Activated CD8-positive, alpha-beta memory T cell treated with anti-CD3 and anti-CD28 coated beads, Interleukin-2, amount 50 U/mL, for 1 hour (primary cell): ENCODE measurements around the gene HIP1.
"Not testable (repeated sequence)": the region's sequence is repeated elsewhere in the genome, so short reads cannot be mapped to it uniquely, and the experiment has no call there.

ENCODE experiments used
- DNase-seq: peaks from one replicate; pipeline ENCODE4 v3.0.0-alpha.2; 2020; ENCODE audit errors: extremely low read depth

Gene HIP1

DNA sequence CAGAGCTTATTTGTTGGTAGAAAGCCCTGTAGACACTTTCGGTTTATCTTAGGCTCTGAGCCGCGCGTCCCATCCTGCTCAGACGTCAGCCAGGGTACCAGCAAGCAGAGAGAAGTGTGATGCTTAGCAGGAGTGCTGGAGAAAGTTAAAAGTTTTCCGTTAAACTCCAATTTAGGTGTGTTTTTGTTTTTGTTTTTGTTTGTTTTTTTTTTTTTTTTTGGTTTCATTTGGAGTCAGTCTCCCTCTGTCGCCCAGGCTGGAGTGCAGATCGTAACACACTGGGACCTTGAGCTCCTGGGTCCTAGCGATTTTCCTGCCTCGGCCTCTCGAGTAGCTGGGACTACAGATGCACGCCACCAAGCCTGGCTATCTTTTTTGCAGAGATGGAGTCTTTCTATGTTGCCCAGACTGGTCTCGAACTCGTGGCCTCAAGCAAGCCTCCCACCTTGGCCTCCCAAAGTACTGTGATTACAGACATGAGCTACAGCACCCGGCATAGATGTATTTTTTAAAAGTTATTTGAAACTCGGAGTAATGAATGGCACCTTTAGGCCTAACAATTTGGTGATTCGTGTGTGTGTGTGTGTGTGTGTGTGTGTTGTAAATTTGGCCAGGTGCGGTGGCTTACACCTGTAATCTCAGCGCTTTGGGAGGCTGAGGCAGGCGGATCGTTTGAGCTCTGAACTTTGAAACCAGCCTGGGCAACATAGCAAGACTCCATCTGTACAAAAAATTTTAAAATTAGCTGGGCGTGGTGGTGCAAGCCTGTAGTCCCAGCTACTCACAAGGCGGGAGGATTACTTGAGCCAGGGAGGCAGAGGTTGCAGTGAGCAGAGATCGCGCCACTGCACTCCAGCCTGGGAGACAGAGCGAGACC lies 1.3 kb upstream of the HIP1 start:
- DNase-seq = peak; percentile 18

DNA sequence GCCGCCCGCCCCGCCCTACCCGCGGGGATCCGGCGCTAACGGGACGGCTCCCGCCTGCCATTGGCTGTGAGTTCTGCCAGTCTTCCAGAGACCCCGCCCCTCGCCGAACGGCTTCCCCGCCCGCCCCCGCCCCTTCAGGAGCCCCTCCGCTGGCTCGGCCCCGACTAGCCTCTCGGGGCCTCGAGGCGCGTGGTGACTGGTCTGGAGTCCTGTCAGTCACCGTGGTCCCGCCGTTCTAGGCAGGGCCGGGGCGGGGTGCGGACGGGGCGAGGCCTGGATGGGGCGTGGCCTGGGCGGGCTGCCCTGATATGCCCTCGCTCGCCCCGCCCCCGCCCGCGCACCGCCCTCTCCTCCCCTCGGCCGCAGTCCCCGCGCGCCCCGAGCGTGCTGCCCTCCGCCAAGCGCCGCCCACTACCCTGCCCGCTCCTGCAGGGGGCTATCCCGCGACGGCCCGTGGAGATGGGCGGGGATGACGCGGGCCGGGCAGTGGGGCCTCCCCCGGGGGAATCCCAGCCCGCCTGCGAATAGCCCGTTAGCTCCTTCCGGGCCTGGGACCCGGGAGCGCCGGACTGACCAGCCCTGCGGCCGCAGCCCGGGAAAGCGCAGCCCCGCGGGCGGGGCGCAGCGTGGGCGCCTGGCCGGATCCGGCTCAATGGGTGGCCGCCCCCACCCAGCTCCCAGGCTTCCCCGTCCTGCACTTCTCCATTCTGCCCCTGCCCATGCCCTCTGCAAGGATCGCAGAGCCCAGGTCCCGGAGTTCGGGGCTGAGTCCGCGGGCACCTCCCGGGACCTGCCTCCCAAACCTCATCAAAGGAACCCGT lies 444 bp upstream of the HIP1 start:
- peak; percentile 98 for DNase-seq

DNA sequence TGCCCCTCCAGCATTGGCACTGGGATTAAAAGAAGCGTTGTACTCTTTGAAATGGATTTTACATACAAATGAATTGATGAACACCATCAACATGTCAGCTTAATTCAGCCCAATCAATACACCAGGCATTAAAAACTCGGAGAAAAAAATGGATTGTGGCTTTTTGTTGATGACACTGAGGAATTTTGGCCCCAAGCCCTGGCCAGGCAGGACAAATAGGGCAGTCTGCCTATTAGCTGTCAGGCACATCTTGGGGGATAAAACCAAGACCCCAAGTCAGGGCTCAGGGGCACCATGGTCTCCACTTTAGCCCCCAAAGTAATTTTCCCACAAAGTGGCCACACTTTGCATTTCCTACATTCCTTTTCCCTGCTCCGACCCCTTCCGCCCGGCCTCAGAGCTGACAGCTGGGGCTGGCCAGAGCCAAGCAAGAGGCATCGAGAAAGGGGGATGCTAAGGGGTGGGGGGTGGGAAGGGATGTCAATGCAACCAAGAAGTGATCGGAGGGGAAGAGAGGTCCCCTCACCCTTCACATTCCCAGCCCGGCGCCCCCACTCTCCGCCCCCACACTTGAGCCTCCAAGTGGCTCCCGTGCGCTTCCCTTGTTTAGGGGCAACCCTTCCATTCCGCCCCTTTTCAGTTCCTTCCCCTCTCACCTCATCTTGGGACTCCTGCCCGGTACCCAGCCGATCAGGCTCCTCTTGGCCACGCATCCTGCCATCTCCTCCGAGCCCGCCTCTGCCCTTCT lies 711 bp downstream of the HIP1 start:
- DNase-seq = no peak

DNA sequence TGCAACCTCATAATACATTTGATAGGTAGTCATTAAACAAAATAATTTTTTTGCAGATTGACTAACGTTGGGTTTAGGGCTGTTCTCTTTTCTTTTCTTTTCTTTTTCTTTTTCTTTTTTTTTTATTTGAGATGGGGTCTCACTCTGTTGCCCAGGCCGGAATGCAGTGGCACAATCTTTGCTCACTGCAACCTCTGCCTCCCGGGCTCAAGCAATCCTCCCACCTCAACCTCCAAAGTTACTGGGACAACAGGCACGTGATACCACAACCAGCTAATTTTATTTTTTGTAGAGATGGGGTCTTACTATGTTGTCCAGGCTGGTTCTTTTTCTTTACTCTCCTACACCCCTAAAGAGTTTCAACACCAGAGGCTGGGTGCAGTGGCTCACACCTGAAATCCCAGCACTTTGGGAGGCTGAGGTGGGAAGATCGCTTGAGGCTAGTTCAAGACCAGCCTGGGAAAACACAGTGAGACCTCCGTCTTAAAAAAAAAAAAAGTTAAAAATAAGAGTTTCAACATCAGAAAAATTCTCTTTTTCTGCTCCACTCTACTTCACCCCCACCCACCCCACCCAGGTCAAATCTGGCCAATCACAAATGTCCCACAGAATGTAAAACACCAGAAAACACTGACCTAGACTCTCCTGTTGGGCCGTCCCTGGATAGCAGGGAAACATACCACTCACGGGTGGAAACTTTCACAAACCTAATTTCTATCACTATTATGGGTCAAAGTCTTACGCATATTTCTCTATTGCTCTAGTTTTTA lies 3.0 kb downstream of the HIP1 start:
- no peak for DNase-seq

DNA sequence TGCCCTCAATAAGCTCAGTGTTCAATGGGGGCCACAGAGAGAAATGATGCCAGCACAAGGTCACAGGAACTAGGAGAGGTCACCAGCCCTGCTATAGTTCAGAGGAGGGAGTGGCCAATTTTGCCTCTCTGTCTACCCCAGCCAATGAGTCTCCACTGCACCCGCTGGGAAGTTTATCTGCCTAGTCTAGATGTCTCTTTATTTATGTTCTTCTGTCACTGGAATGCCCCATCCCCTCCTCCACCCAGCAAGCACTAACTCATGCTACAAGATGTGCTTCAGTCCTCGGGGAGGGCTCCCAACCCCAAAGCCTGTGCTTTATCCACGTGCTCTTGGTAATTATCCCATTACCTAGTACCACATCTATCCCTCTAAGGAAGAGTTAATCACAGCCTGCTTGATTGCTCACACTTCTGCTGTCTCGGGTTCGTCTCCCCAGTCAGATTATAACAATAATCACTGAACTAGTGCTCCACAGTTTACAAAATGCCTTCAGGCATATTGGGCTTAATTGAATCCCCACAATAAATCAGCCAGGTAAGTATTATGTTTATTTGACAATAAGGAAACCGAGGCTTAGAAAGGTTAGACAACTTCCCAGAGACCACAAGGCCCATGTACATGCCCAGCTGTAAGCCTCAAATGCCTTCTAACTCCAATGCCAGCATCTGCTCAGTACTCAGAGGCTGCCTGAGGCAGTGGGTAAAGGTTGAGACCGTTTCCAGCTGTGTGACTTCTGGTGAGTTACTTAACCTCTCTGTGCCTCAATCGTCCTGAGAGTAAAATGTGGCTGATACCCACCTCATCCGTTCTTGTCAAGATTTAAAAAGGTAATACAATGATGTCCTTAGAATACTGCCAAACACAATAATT lies 3.9 kb downstream of the HIP1 start:
- no peak for DNase-seq

DNA sequence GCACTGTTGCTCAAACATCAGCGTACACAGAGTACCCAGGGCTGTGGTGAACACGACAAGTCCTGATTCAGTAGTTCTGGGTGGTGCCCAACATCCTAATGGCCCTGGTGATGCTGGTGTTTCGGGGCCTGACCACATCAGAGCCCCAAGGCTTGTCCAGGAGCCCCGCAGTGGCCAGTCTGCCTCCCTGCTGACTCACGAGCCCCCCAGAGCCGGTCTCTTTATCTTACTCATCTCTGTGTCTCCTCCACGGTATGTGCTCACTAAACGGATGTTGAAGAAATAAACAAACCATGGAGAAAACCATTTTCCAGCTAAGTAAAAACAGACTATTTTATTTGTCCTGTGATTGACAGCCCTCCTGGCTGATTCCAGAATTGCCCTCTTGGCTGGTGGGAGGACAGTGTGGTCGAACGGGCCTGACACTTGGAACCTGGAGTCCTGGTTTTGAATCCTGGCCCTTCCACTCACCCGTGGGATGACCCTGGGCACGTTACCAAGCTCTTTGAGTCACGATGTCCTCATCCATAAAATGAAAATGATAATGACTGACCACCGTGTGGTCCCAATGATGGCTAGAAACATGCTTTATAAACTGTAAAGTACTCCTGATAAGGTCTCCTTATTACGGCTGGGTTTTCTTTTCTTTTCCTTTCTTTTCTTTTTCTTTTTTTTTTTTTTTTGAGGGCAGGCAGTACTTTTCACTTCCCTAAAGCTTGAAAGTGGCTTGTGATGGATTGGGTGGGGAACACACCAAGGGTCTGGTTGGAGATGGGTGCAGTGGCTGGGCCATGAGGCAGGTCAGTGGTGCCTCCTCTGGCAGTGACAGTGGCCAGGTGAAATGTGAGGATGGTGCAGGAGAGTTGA lies 5.7 kb downstream of the HIP1 start:
- no peak for DNase-seq

DNA sequence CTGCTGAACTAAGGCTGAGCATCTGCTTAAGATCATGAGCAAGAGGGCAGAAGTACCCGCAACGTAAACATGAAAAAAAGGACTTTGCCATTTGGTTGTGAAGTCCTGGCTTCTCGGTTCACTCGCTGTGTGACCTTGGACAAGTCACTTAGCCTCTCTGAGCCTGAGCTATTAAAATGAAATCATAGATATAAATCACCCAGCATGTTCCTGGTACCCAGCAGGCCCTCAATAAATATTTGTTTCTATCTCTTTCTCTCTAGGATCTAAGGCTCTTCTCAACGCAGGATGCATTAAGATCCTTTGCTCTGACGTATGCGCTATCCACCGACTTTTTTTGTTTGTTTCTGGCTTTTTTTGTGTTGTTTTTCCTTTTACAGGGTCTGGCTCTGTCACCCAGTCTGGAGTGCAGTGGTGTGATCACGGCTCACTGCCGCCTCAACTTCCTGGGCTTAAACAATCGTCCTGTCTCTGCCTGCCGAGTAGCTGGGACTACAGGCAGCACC lies 6.7 kb downstream of the HIP1 start:
- no peak for DNase-seq

DNA sequence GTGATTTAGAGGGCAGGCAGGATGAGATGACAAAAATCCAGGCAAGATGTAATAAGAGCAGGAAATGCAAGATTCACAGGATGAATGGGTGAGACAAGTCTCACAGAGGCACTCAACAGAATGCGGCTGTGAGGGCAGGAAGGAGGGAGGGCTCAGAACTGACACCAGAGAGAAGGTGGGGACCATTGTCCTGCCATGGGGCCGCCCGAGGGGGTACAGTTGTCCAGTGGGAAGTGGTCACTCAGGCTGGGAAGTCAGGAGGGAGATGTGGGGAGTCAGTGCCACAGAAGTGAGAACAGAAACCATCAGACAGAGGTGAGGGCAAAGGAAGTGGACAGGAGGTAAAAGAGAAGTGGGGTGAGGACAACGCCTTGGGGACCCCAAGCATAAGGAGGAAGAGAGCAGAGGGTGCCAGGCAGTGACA lies 8.9 kb downstream of the HIP1 start:
- no peak for DNase-seq

DNA sequence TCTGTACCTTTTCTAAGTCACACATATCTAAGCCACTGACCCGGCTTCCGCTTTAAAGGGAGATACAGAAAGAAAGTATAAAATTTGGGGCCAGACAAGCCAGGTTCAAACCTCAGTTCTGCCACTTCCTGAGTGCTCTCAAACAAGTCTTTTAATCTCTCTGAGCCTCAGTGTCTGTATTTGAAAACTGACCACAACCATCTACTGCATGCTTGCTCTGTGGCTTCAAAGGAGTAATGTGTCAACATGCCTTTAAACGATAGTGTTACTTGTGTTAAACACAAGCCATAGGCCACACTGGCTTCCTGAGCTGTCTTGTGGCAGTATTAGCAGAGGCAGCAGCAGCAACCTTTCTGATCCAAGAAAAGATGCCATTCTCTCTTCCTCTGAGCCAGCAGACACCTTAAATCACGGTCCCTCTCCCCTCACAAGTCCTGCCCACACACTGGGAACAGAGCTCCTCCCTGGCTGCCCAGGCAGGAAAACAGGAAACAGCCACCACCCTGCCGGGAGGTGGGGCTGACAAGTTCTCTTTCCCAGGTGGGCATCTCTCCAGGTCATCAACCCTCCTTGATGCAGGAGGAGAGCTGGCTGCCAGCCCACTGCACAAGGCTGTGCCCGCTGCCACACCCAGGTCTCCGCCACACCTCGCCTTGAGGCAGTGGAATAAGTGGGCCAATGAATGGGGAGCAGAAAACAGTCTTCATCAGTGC lies 10.7 kb downstream of the HIP1 start:
- DNase-seq = peak; percentile 7

DNA sequence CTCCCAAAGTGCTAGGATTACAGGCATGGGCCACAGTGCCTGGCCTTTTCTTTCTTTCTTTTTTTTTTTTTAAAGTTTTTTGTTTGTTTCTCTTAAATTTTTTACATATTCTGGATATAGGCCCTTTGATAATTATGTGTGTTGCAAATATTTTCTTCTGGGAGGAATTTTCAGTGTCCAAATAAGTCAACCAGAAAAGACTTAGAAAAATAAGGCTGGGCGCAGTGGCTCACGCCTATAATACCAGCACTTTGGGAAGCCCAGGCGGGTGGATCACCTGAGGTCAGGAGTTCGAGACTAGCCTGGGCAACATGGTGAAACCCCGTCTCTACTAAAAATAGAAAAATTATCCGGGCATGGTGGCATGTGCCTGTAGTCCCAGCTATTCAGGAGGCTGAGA lies 11.4 kb downstream of the HIP1 start:
- not testable (repeated sequence) for DNase-seq

DNA sequence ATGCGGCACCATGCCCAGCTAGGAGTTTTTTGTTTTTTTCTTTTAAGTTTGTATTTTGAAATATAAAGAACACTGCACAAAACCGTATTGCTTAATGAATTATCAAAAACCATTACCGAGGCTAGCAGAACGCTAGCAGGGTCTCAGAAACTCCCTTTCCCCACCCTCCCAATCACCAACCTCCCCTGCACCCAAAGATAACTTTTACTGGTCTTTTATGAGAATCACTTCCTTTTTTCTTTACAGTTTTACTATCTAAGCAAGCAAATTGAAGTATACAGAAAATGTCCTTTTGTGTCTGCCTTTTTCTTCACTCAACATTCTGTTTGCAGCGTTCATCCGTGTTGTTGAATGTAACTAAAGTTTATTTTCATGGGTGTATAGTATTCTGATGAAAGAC lies 13.4 kb downstream of the HIP1 start:
- DNase-seq = no peak

DNA sequence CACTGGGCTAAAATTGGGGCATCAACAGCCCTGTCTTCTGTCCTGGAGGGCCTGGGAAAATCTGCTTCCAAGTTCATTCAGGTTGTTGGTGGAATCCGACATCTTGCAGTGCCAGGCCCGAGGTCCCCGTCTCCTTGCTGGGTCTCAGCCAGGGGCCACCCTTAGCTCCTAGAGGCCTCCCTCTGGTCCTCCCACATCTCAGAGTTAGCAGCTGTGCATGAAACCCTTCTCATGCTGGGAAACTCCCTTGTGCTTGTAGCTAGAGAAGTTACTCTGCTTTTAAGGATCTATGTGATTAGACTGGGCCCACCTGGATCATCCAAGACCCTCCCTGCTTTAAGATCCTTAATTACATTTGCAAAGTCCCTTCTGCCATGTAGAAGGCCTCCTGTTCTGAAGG lies 15.3 kb downstream of the HIP1 start:
- DNase-seq = no peak

DNA sequence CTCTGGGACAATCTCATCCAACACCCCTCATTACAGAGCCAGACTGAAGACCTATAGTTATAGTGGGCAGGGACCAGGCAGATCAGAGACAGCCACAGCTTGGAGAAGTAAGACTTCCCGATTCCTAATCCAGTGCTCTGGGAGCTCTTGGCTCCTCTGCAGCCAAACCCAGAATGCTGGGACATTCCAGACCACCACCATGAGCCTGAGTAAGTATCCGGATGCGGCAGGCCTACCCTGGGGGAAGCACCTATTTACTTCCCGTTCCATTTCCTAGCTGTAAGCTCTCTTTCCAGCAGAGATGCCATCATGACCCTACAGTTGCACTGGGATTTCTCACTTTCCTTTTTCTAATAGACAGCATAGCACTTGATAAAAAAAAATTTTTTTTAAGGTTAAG lies 16.4 kb downstream of the HIP1 start:
- DNase-seq = no peak

DNA sequence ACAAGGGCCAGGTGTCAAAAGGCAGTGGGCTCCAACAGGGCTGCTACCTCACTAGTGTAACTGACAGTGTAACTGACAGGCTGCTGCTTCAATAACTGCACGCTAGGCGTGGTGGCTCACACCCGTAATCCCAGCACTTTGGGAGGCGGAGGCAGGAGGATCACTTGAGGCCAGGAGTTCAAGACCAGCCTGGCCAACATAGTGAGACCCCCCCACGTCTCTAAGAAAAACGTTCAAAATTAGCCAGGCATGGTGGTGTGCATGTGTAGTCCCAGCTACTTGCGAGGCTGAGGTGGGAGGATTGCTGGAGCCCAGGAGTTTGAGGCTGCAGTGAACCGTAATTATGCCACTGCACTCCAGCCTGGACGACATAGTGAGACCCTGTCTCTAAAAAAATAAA lies 16.8 kb downstream of the HIP1 start:
- not testable (repeated sequence) for DNase-seq

DNA sequence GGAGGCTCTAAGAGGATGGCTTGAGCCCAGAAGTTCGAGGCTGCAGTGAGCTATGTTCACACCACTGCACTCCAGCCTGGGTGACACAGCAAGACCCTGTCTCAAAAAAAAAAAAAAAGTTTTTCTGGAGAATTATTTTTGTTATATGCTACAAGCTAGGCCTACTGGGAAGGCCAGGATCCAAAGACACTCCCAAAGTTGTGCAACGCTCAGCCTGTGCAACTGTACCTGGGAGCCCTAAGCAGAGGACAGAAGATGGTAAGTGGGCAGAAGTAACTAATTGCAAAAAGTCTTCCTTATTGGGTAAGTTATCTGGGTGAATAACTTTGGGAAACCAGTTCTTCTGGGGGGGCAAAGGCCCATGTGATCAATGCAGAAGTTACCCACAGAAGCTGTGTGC lies 17.3 kb downstream of the HIP1 start:
- no peak for DNase-seq

DNA sequence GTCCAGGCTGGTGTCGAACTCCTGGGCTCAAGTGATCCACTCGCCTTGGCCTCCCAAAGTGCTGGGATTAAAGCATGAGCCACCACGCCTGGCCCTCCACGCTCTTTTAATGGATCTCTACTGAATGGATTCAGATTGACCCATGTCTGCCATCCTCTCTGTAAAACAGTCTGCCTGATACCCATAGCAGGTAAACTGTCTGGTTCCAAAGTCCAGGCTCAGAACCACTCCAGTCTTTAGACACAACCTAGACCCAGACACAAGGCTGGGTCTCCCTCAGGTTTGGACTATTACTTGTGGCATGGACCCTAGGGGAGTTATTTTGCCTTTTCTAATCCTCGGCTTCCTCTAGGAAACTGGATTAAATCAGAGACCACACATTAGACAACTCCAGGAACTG lies 19.1 kb downstream of the HIP1 start:
- DNase-seq = no peak

DNA sequence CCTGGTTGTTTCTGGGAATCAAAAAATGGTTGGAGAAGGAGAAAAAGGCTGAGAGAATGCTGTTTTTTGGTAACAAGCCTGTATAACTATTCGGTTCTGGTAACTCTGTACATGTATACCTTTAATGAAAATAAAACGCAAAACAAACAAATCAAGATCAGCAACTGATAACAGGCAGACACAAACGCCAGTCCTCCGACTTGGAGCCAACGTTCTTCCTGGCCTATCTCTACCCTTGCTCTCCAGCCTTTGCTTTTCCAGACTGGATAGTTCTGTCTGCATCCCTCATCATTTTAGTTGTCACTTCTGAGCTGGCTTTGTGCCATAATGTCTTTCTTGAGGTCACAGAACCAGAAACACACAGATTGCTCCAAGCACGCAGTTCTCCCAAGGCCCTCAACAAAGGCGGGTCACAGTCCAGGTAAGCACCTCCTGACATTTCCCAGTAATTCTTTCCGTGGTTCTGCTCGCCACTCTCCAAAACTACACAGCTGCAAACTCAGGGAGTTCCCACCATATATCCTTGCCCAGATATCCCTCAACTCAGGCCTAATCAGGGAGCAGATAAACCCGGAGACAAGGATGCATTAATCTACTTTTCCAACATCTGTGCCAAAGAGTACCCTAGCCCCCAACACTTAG lies 20.2 kb downstream of the HIP1 start:
- DNase-seq = no peak

DNA sequence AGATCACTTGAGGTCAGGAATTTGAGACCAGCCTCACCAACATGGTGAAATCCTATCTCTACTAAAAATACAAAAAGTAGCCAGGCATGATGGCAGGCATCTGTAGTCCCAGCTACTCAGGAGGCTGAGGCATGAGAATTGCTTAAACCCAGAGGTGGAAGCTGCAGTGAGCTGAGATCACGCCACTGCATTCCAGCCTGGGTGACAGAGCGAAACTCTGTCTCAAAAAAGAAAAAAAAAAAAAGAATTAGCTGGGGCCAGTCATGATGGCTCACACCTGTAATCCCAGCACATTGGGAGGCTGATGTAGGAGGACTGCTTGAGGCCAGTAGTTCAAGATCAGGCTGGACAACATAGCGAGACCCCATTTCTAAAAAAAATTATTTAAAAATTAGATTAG lies 21.0 kb downstream of the HIP1 start:
- DNase-seq = not testable (repeated sequence)
